B cell (primary cell): Measurements from ENCODE around the gene SRRM1.

Source experiments
- EZH2 ChIP-seq: IDR thresholded peaks from 2 replicates; pipeline ENCODE4 v1.6.1; 2012; ENCODE audit warnings: borderline replicate concordance, low read depth, mild to moderate bottlenecking, moderate library complexity, low read length; ENCODE audit not compliant: insufficient read depth, poor library complexity, severe bottlenecking
- TF ChIP-seq, protein P1 (sequence below): fragments of 200-600 bp; IDR thresholded peaks from one replicate; pipeline ENCODE4 v1.8.0; 2022; ENCODE audit warnings: antibody characterized with exemption, mild to moderate bottlenecking

DNA sequence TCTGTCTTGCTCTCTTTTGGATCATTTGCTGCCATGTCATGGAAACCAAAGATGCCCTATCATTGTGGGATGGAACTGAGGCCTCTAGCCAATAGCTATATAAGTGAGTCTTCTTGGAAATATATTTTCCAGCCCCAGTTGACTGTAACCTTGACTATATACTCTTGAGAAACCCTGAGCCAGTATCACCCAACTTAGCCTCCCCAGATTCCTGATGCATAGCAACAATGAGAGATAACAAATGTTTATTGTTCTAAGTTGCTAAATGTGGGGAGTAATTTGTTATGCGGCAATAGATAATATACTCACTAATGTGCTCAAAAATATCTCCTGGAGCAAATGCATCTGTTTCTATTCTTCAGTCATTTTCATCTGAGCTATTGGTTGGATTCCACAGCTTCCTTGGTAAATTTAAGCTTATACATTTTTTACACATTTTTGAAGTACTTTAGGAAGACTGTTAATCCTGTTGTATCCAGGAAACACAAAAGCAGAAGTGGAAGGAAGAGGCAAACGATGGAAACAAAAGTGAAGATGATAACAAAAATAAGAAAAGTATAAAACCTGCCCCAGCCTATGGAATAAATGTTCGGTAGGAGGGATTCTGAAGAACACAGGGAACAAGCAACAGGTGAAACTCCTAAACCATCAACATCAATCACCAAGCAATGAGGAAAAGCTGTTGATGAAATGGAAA, 6.3 kb upstream of the SRRM1 start:
- TF ChIP-seq EZH2 = no peak
- TF ChIP-seq, protein P1, sequence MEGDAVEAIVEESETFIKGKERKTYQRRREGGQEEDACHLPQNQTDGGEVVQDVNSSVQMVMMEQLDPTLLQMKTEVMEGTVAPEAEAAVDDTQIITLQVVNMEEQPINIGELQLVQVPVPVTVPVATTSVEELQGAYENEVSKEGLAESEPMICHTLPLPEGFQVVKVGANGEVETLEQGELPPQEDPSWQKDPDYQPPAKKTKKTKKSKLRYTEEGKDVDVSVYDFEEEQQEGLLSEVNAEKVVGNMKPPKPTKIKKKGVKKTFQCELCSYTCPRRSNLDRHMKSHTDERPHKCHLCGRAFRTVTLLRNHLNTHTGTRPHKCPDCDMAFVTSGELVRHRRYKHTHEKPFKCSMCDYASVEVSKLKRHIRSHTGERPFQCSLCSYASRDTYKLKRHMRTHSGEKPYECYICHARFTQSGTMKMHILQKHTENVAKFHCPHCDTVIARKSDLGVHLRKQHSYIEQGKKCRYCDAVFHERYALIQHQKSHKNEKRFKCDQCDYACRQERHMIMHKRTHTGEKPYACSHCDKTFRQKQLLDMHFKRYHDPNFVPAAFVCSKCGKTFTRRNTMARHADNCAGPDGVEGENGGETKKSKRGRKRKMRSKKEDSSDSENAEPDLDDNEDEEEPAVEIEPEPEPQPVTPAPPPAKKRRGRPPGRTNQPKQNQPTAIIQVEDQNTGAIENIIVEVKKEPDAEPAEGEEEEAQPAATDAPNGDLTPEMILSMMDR = no peak
